Glutamatergic neuron (in vitro differentiated cells): ENCODE results near the gene RAMP2. TPM values are rescaled to one million over a fixed set of nuclear protein-coding genes. Genes with fewer than 3 reads are reported as not detected.

Experiments
- DNase-seq: peaks from one replicate; pipeline ENCODE4 v3.0.0; 2022
- H3K27ac Mint-ChIP-seq: one replicate; pipeline ENCODE4 v1.8.0; 2020; ENCODE audit warnings: mild to moderate bottlenecking, mixed read lengths, inconsistent platforms; ENCODE audit not compliant: unreplicated experiment
- H3K27me3 Mint-ChIP-seq: one replicate; pipeline ENCODE4 v1.8.0; 2020; ENCODE audit warnings: mild to moderate bottlenecking, moderate library complexity, mixed read lengths, inconsistent platforms; ENCODE audit not compliant: unreplicated experiment
- H3K36me3 Mint-ChIP-seq: one replicate; pipeline ENCODE4 v1.8.0; 2020; ENCODE audit warnings: mild to moderate bottlenecking, mixed read lengths, inconsistent platforms; ENCODE audit not compliant: unreplicated experiment
- H3K4me1 Mint-ChIP-seq: one replicate; pipeline ENCODE4 v1.8.0; 2020; ENCODE audit warnings: mild to moderate bottlenecking, low read depth, mixed read lengths, inconsistent platforms; ENCODE audit not compliant: unreplicated experiment
- H3K4me3 Mint-ChIP-seq: one replicate; pipeline ENCODE4 v1.8.0; 2020; ENCODE audit warnings: mild to moderate bottlenecking, mixed read lengths, inconsistent platforms; ENCODE audit not compliant: unreplicated experiment
- H3K9me3 Mint-ChIP-seq: one replicate; pipeline ENCODE4 v1.8.0; 2020; ENCODE audit warnings: mild to moderate bottlenecking, moderate library complexity, mixed read lengths, inconsistent platforms; ENCODE audit not compliant: unreplicated experiment
- CTCF ChIP-seq: fragments of 200-600 bp; sonication (generic); IDR thresholded peaks from one replicate; pipeline ENCODE4 v1.5.0; 2021; ENCODE audit not compliant: partially characterized antibody, unreplicated experiment
- total RNA-seq: library from RNA; stranded (reverse); fragmentation: NEBNext Ultra II Directional; extraction: Animal tissue kit (Norgen Biotek cat#: 25700); gene quantifications from one replicate; pipeline ENCODE4 v1.2.1, GENCODE V29; 2021; ENCODE audit not compliant: unreplicated experiment

Gene RAMP2
- total RNA-seq, 1 donor from 2014 or later, result 4.6 TPM

GRCh38 chr17:42809250-42809649 lies 48.2 kb downstream of the RAMP2 start:
- peaks cover under 1% of the 10 kb centered on the region for H3K9me3 Mint-ChIP-seq
- no peak for TF ChIP-seq CTCF
- H3K4me3 Mint-ChIP-seq, result no peak overlapping the region
- H3K27me3 Mint-ChIP-seq, result peaks cover 1% of the 10 kb centered on the region
- H3K4me1 Mint-ChIP-seq, result no peaks in the 10 kb centered on the region
- no peak overlapping the region for H3K27ac Mint-ChIP-seq
- H3K36me3 Mint-ChIP-seq, result no peaks in the 10 kb centered on the region
- no peak for DNase-seq

Other genes starting within 250 kb of the RAMP2 start
- gene NAGLU, start 225.0 kb upstream of the RAMP2 start, total RNA-seq, result 42.8 TPM
- 4.1 TPM for gene HSD17B1, start 208.3 kb upstream of the RAMP2 start, total RNA-seq
- gene COASY, start 199.1 kb upstream of the RAMP2 start, total RNA-seq, result 57.4 TPM
- gene MLX, start 194.1 kb upstream of the RAMP2 start, total RNA-seq, result 62.5 TPM
- 12.0 TPM for gene PSMC3IP, start 183.5 kb upstream of the RAMP2 start, total RNA-seq
- 88.2 TPM for gene RETREG3, start 151.9 kb upstream of the RAMP2 start, total RNA-seq
- gene TUBG1, start 151.5 kb upstream of the RAMP2 start, total RNA-seq, result 74.2 TPM
- gene TUBG2, start 101.9 kb upstream of the RAMP2 start, total RNA-seq, result 22.1 TPM
- gene PLEKHH3, start 84.2 kb upstream of the RAMP2 start, total RNA-seq, result 40.6 TPM
- 1.6 TPM for gene CCR10, start 79.4 kb upstream of the RAMP2 start, total RNA-seq
- gene CNTNAP1, start 78.7 kb upstream of the RAMP2 start, total RNA-seq, result 44.8 TPM
- 32.2 TPM for gene EZH1, start 16.2 kb upstream of the RAMP2 start, total RNA-seq
- gene VPS25, start 12.2 kb downstream of the RAMP2 start, total RNA-seq, result 84.3 TPM
- 2.7 TPM for gene WNK4, start 19.4 kb downstream of the RAMP2 start, total RNA-seq
- gene COA3, start 37.5 kb downstream of the RAMP2 start, total RNA-seq, result 56.7 TPM
- not detected for gene CNTD1, start 37.6 kb downstream of the RAMP2 start, total RNA-seq
- gene BECN1, start 63.1 kb downstream of the RAMP2 start, total RNA-seq, result 72.1 TPM
- gene PSME3, start 72.2 kb downstream of the RAMP2 start, total RNA-seq, result 127 TPM
- gene AOC2, start 83.4 kb downstream of the RAMP2 start, total RNA-seq, result 6.1 TPM
- gene AOC3, start 90.0 kb downstream of the RAMP2 start, total RNA-seq, result 2.0 TPM
- not detected for gene G6PC1, start 139.6 kb downstream of the RAMP2 start, total RNA-seq
- gene AARSD1, start 203.2 kb downstream of the RAMP2 start, total RNA-seq, result 73.9 TPM
- 4.1 TPM for gene PTGES3L, start 218.9 kb downstream of the RAMP2 start, total RNA-seq
- 14.0 TPM for gene RUNDC1, start 219.3 kb downstream of the RAMP2 start, total RNA-seq
- 658 TPM for gene RPL27, start 237.2 kb downstream of the RAMP2 start, total RNA-seq
- gene IFI35, start 245.6 kb downstream of the RAMP2 start, total RNA-seq, result not detected